ENCODE measurements around the gene KIF6.
"Not testable (repeated sequence)": the region's sequence is repeated elsewhere in the genome, so short reads cannot be mapped to it uniquely, and the experiment has no call there.

KIF6 gene

GRCh38 chr6:39303425-39304153 lies 421.6 kb downstream of the KIF6 start:
- no peak for DNase-seq

- peak in 1 of 2 experiments; percentile 70 for DNase-seq
Measured at GRCh38 chr6:39302669-39303424, 422.4 kb downstream of the KIF6 start.

GRCh38 chr6:39302011-39302410 lies 423.2 kb downstream of the KIF6 start:
- DNase-seq, result no peak

GRCh38 chr6:39301606-39302005 lies 423.6 kb downstream of the KIF6 start:
- no peak for DNase-seq

- no peak for DNase-seq
Measured at GRCh38 chr6:39300739-39301138, 424.5 kb downstream of the KIF6 start.

- no peak for DNase-seq
Measured at GRCh38 chr6:39298061-39298460, 427.1 kb downstream of the KIF6 start.

GRCh38 chr6:39296745-39297640 lies 428.2 kb downstream of the KIF6 start:
- no peak for DNase-seq

- no peak for DNase-seq
Measured at GRCh38 chr6:39295611-39296011, 429.6 kb downstream of the KIF6 start.

- DNase-seq, result no peak
Measured at GRCh38 chr6:39294899-39295298, 430.3 kb downstream of the KIF6 start.

GRCh38 chr6:39294133-39294532 lies 431.1 kb downstream of the KIF6 start:
- no peak for DNase-seq

- no peak for DNase-seq
Measured at GRCh38 chr6:39292637-39293036, 432.6 kb downstream of the KIF6 start.

- DNase-seq, result no peak
Measured at GRCh38 chr6:39289490-39289889, 435.7 kb downstream of the KIF6 start.

GRCh38 chr6:39287601-39288000 lies 437.6 kb downstream of the KIF6 start:
- no peak for DNase-seq

- not testable (repeated sequence) for DNase-seq
Measured at GRCh38 chr6:39286596-39286995, 438.6 kb downstream of the KIF6 start.

- DNase-seq, result no peak
Measured at GRCh38 chr6:39282774-39283173, 442.4 kb downstream of the KIF6 start.

GRCh38 chr6:39281312-39281980 lies 443.8 kb downstream of the KIF6 start:
- DNase-seq, result no peak

GRCh38 chr6:39280247-39280731 lies 444.9 kb downstream of the KIF6 start:
- peak in 1 of 2 experiments; percentile 57 for DNase-seq

Data from SW 1271 (cell line).